CD4-positive, alpha-beta T cell (primary cell): ENCODE measurements around the gene KCNE1. TPM values are rescaled to one million over a fixed set of nuclear protein-coding genes. Genes with fewer than 3 reads are reported as not detected.

Experiments used
- ATAC-seq: fragments of 200-7000 bp; cut with Tn5 transposase; one replicate; pipeline ENCODE4 v1.10.0; 2022; ENCODE audit warnings: mild to moderate bottlenecking; ENCODE audit not compliant: poor library complexity
- CTCF ChIA-PET: fragments of 350-600 bp; sonication (Branson Sonifier 250); formaldehyde crosslinking; loops from one replicate; lab custom pipeline; 2021; ENCODE audit warnings: antibody characterized with exemption, inconsistent platforms; lab: Charles Lee
- POLR2A ChIA-PET: fragments of 350-600 bp; sonication (Branson Sonifier 250); formaldehyde crosslinking; loops from one replicate; lab custom pipeline; 2021; ENCODE audit warnings: antibody characterized with exemption, inconsistent platforms; lab: Charles Lee
- DNase-seq, 14 experiments: peaks; one replicate each; pipeline ENCODE4 v3.0.0-alpha.2; 2013 to 2020; ENCODE audit warnings: mixed read lengths in 2 of 14
- H3K27ac ChIP-seq, 2 donors: one replicate each; pipeline versions ENCODE4 v1.5.1 to v1.7.0; 2013; ENCODE audit warnings: low read length in 2 of 2, low read depth in 1 of 2, mild to moderate bottlenecking in 1 of 2
- H3K27me3 ChIP-seq, 2 experiments: 1 replicate in 1 of 2; 2 replicates in 1 of 2; pipeline versions ENCODE4 v1.6.1 to v1.7.0; 2013; ENCODE audit warnings: low read length in 2 of 2, control low read depth in 1 of 2, mild to moderate bottlenecking in 1 of 2, moderate library complexity in 1 of 2; ENCODE audit not compliant: insufficient read depth in 2 of 2, control insufficient read depth in 1 of 2
- H3K36me3 ChIP-seq: one replicate; pipeline ENCODE4 v1.6.1; 2013; ENCODE audit warnings: low read length, control low read depth; ENCODE audit not compliant: insufficient read depth
- H3K4me1 ChIP-seq: one replicate; pipeline ENCODE4 v1.6.1; 2013; ENCODE audit warnings: low read length, control low read depth; ENCODE audit not compliant: insufficient read depth
- H3K4me3 ChIP-seq: one replicate; pipeline ENCODE4 v1.5.1; 2013; ENCODE audit warnings: mild to moderate bottlenecking, low read length, moderate library complexity
- H3K9me3 ChIP-seq, 2 experiments: 1 replicate in 1 of 2; 2 replicates in 1 of 2; pipeline versions ENCODE4 v1.6.1 to v1.7.0; 2013; ENCODE audit warnings: low read length in 2 of 2, mild to moderate bottlenecking in 2 of 2, control low read depth in 1 of 2, moderate library complexity in 1 of 2; ENCODE audit not compliant: control insufficient read depth in 1 of 2, insufficient read depth in 1 of 2
- H3K27ac Mint-ChIP-seq: one replicate; pipeline ENCODE4 v1.8.0; 2020; ENCODE audit warnings: mixed read lengths
- H3K27me3 Mint-ChIP-seq: one replicate; pipeline ENCODE4 v1.8.0; 2021; ENCODE audit warnings: mixed read lengths
- H3K36me3 Mint-ChIP-seq: one replicate; pipeline ENCODE4 v1.8.0; 2021; ENCODE audit warnings: low read depth, mixed read lengths
- H3K4me1 Mint-ChIP-seq: one replicate; pipeline ENCODE4 v1.8.0; 2021; ENCODE audit warnings: low read depth, mixed read lengths
- H3K4me3 Mint-ChIP-seq: one replicate; pipeline ENCODE4 v1.8.0; 2020; ENCODE audit warnings: mild to moderate bottlenecking, mixed read lengths
- H3K9me3 Mint-ChIP-seq: one replicate; pipeline ENCODE4 v1.8.0; 2020; ENCODE audit warnings: mixed read lengths
- intact Hi-C, 2 experiments: fragments of 100-400 bp; cut with DNase I in 1 of 2; cut with micrococcal nuclease in 1 of 2; formaldehyde crosslinking; loops; one replicate each; pipeline versions ENCODE4 v1.15.1 to v1.9.0; 2023 to 2025; cut with DNase I, micrococcal nuclease
- total RNA-seq, 174 experiments: library from RNA in 2 of 174; stranded (reverse) in 2 of 174; gene quantifications; one replicate each; pipeline ENCODE4 v1.2.3 and lab custom pipeline; 2021 to 2026
- TF ChIP-seq, protein P1 (sequence below): fragments of 200-600 bp; IDR thresholded peaks from one replicate; pipeline ENCODE4 v1.8.0; 2022; ENCODE audit warnings: antibody characterized with exemption, mild to moderate bottlenecking

Gene KCNE1
- total RNA-seq, 2 experiments from 2014 or later, result not detected

- no peaks in the 10 kb centered on the region for H3K4me1 Mint-ChIP-seq
- peak in 4 of 14 experiments; percentile 16 to 51 (median 36) for DNase-seq
- no peak overlapping the region for H3K4me3 Mint-ChIP-seq
- Histone ChIP-seq H3K4me3 (no peak overlapping the region), H3K27me3 (no peaks in the 10 kb centered on the region), H3K36me3 (no peaks in the 10 kb centered on the region), H3K27ac (no peak overlapping the region), H3K9me3 (no peaks in the 10 kb centered on the region), H3K4me1 (no peaks in the 10 kb centered on the region)
- ChIA-PET POLR2A (no interaction called here), CTCF (interaction anchor here (1.3 kb wide), 1 partner anchor 93 kb away, joined by 3 read pairs; no protein-coding TSS in a partner anchor)
- H3K9me3 Mint-ChIP-seq, result no peaks in the 10 kb centered on the region
- intact Hi-C loops, result no loop called here
- H3K36me3 Mint-ChIP-seq, result no peaks in the 10 kb centered on the region
- TF ChIP-seq, protein P1, sequence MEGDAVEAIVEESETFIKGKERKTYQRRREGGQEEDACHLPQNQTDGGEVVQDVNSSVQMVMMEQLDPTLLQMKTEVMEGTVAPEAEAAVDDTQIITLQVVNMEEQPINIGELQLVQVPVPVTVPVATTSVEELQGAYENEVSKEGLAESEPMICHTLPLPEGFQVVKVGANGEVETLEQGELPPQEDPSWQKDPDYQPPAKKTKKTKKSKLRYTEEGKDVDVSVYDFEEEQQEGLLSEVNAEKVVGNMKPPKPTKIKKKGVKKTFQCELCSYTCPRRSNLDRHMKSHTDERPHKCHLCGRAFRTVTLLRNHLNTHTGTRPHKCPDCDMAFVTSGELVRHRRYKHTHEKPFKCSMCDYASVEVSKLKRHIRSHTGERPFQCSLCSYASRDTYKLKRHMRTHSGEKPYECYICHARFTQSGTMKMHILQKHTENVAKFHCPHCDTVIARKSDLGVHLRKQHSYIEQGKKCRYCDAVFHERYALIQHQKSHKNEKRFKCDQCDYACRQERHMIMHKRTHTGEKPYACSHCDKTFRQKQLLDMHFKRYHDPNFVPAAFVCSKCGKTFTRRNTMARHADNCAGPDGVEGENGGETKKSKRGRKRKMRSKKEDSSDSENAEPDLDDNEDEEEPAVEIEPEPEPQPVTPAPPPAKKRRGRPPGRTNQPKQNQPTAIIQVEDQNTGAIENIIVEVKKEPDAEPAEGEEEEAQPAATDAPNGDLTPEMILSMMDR, result no peak
- no peaks in the 10 kb centered on the region for H3K27me3 Mint-ChIP-seq
- ATAC-seq, result no peak
- H3K27ac Mint-ChIP-seq, result no peak overlapping the region
Measured at GRCh38 chr21:34510148-34511142, 1.6 kb downstream of the KCNE1 start.

DNA sequence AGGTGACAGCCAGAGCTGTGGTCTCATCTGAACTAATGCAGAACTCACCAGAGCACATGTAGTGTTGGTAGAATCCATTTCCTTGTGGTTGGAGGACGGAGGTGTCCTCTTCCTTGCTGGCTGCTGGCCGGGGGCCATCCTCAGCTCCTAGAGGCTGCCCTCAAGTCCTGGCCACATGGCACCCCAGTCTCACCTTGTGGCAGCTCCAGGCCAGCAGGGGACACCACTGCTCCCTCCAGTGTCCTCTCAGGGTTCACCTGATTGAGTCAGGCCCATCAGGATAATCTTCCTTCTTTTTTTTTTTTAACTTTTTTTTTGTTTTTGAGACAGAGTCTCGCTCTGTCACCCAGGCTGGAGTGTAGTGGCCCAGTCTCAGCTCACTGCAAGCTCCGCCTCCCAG is 2.9 kb downstream of the KCNE1 start:
- DNase-seq (no peak), ATAC-seq (no peak)
- ChIA-PET POLR2A (no interaction called here), CTCF (no interaction called here)
- intact Hi-C loops, result no loop called here
- H3K27me3 Mint-ChIP-seq, result peaks cover 5% of the 10 kb centered on the region
- H3K36me3 Mint-ChIP-seq, result no peaks in the 10 kb centered on the region
- no peak overlapping the region for H3K4me3 ChIP-seq
- H3K27ac Mint-ChIP-seq, result no peak overlapping the region
- H3K4me1 Mint-ChIP-seq, result no peaks in the 10 kb centered on the region
- TF ChIP-seq, protein P1, result no peak
- H3K36me3 ChIP-seq, result no peaks in the 10 kb centered on the region
- H3K27me3 ChIP-seq, result no peaks in the 10 kb centered on the region
- no peaks in the 10 kb centered on the region for H3K9me3 ChIP-seq
- H3K27ac ChIP-seq, result no peak overlapping the region
- no peaks in the 10 kb centered on the region for H3K9me3 Mint-ChIP-seq
- no peaks in the 10 kb centered on the region for H3K4me1 ChIP-seq
- no peak overlapping the region for H3K4me3 Mint-ChIP-seq

DNA sequence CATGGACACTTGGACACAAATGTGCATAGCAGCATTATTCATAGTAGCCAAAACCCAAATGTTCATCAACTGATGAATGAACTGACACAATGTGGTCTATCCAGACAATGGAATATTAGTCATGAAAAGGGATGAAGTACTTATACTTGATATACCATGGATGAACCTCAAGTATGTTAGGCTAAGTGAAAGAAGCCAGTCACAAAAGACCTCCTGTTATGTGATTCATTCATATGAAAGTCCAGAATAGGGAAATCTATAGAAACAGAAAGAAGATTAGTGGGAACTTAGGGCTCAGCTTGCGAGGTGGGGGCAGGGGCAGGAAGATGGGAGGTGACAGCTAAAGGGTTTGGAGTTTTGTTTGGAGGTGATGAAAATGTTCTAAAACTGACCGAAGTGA is 7.4 kb downstream of the KCNE1 start:
- no peak overlapping the region for H3K27ac ChIP-seq
- H3K4me1 ChIP-seq, result no peaks in the 10 kb centered on the region
- Mint-ChIP-seq H3K27me3 (peaks cover 14% of the 10 kb centered on the region), H3K4me3 (no peak overlapping the region), H3K36me3 (no peaks in the 10 kb centered on the region), H3K9me3 (no peaks in the 10 kb centered on the region), H3K4me1 (no peaks in the 10 kb centered on the region), H3K27ac (no peak overlapping the region)
- no peak for ATAC-seq
- H3K27me3 ChIP-seq, result peaks cover 0 to 4% of the 10 kb centered on the region in 2 experiments
- TF ChIP-seq, protein P1, result no peak
- no peak for DNase-seq
- ChIA-PET POLR2A (no interaction called here), CTCF (no interaction called here)
- H3K9me3 ChIP-seq, result no peaks in the 10 kb centered on the region
- H3K36me3 ChIP-seq, result no peaks in the 10 kb centered on the region
- H3K4me3 ChIP-seq, result no peak overlapping the region
- intact Hi-C loops, result no loop called here
